GM21381 (cell line): ENCODE measurements around the gene PDE3A.
"Not testable (repeated sequence)": the region's sequence is repeated elsewhere in the genome, so short reads cannot be mapped to it uniquely, and the experiment has no call there.

Source experiments
- ATAC-seq: cut with Tn5 transposase; IDR thresholded peaks from one replicate; pipeline ENCODE4 v1.9.1; 2021; ENCODE audit warnings: mild to moderate bottlenecking, moderate library complexity; ENCODE audit not compliant: unreplicated experiment

The PDE3A gene

DNA sequence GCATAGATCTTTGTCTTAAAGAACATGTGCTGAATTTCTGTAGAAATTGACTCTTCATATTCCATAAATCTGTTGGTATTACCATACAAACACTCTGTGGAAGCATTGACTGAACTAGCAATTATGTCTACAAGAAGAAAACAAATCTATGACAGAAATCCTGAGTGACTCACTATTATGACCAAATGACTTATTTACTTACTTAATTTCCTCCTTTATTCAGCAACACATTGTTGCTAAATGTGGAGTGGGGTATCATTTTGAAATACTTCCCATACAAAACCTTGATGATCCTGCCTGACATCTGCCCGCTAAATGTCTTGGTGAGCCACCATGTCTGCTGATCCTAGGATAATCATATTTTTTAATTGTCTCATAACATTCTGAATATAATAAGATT is 227.7 kb downstream of the PDE3A start:
- no peak for ATAC-seq

DNA sequence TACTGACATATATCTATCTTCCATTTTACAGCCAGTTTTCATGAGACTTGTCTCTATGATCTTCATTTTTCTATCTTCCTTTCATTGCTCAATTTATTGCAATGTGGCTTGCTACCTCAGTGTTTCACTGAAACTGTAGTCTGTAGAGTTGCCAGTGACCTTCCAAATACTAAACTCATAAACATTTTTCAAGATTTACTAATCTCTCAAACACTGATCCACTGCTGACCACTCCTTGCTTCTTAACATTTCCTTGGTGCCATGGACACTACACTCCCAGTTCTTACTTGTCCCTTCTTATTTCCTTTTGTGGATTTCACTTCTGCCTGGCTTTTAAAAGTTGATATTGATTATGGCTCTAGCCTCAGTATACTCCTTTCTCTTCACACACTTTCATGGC is 231.4 kb downstream of the PDE3A start:
- ATAC-seq: no peak

DNA sequence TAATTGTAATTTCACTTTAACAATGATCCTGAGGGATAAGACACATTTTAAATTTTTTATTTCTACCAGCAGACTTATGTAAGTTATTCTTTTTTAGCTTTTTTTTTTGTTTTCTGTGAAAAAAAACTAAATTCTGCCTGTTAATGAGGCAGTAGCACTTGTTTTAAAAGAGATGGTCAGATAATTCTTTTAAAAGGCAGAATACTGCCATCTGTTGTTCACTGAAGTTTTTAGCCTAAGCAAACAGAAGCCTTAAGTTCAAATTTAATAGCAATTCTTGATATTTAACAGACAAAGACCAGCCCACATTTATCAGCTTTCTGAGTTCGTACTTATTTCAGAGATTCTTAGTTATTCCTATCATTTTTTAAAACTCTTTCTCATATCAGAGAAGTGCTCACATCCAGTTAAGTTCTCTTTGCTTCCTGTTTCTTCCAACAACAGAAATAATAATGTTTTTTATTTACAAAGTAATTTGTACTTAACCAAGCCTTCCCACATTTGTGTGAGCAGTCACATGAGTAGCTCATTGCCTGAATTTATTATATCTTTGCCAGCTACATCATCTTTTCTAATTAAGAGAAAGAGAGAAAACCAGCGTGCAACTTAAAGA is 233.4 kb downstream of the PDE3A start:
- ATAC-seq: no peak

DNA sequence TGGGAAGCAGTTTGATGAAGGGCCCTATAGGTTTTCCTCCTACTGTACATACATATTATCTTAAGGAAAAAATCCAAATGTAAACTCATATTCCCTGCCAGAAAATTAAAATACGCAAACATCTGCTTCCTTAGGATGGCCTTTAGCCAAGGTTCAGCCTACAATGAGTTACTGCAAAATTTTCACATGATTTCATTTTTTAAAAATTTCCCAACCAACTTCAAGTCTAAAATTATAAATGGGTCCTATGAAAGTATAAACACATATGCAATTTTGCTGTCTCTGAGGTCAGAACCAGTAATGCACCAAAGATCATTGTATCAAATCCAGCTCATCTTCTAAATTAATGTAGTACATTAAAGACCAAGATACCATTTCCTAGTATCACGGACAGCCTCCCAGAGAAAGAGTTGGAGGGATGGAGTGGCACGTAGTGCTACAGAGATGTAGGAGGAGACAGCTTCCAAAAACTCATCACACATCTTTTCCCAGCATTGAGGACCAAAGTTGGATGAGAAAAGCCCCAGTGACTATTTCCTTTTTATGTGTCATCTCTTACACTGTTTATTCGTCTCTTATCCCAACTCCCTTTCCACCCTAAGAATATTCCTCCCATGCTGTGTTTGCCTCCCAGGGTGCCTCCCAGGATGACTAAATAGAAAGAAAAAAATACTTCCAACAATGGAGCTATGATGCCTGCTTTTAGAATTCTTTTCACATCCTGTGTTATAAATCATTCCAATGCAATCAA is 234.5 kb downstream of the PDE3A start:
- no peak for ATAC-seq

DNA sequence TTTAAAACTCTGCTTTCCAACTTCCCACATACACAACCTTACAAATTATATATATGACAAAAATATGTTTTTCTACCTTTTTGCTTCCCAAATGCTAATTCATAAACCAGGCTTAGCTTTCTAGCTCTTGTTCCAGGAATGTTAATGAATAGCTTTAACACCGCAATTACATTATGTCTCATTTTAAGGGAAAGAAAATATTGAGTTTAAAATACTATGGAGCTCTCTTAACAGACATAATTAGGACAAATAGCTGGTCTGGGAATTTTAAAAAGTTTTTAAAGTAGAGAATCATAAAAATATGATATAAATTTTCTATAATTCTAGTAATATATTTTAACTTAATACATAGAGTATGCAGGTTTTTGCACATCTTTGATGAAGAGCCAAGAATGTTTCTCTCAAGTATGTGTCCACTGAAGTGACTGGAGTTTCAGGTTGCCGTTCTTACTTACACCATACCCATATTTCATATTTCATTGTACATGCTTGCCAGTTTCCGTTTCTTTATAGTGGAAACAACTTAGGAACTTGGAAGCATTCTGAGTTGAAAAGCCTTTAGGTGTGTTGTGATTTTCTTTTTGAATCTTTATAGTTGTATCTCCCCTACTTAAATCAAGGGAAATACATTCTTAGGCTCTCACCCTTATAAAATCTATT is 236.2 kb downstream of the PDE3A start:
- ATAC-seq: no peak

DNA sequence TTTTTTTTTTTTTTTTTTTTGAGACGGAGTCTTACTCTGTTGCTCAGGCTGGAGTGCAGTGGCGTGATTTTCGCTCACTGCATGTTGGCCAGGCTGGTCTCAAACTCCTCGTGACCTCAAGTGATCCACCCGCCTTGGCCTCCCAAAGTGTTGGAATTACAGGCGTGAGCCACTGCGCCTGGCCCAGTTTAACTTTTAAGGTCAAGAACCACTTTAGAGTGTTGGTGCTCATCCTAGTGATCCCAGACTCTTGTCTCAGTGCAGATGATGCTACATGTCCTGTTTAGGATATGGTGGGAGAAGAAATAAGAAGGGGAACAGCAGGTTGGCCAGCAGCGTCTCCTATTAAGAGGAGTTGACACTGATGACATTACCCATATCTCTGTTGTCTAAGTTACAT is 246.7 kb downstream of the PDE3A start:
- not testable (repeated sequence) for ATAC-seq

DNA sequence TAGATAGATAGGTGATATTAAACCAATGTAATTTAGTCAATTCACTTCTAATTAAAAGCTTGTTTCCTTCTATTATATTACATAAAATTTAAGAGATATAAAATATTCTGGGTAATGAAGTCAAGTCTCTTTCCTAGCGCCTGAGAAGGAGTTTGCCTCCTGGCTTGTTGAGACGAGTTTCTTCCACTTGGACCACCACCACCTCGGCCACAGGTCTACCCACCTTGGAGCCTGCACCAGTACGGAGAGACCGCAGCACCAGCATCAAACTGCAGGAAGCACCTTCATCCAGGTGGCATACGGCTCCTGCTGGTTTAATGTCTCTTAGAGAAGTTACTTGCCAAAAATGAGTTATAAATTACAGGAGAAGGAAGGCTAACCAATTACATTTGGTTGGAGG is 247.8 kb downstream of the PDE3A start:
- no peak for ATAC-seq

DNA sequence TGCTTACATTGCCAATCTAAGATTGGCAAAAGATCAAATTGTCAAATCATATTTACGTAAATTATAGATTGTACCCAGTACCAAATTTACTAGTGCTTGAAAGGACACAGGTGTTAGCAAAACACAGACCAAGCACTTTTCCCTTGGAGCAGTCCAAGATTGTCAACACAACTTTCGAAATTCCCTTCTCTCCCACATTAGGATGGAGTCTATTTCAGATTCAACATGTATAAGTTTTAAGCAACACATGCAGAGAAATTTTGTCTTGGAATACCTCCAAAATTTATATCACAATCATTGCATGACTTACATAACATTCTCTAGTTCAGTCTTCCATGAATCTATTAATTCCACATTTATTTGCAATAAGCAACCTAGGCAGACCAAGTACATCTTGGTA is 251.9 kb downstream of the PDE3A start:
- ATAC-seq: no peak

DNA sequence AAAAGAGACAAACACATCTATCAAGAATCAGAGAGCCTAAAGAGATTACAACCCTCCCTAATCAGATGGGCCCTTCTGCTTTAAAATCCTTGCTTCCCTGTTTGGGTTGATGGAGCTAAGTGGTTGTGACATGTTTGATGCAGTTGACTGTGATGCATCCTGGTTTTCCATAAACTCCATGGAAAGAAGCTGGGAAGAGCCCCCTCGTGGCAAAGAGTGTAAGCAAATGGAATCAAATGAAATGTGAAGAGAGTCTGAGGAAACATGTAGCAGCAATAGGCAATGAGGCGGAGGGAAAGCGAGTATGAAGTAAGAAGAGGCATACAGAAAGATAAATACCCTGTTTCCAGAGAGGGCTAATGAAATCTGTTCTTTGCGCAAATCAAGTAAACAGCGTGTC is 256.4 kb downstream of the PDE3A start:
- ATAC-seq: no peak

DNA sequence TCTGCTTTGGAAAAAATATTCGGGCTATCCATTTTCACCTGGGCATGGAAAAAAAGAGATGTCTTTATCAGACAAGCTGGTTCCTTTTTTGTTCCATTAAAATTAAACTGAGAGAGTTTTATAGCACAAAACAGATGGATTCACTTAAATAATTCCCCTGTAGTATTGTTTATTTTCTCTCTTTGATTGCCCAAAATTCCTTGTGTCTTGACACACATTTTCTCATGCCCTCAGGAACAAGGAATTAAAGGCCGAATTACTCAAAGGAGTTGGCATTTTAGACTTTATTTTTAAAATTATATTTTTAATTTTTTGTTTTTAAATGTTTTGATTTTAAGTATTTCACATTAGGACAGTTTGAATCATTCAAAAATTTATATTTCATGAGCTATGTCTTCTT is 257.2 kb downstream of the PDE3A start:
- no peak for ATAC-seq

DNA sequence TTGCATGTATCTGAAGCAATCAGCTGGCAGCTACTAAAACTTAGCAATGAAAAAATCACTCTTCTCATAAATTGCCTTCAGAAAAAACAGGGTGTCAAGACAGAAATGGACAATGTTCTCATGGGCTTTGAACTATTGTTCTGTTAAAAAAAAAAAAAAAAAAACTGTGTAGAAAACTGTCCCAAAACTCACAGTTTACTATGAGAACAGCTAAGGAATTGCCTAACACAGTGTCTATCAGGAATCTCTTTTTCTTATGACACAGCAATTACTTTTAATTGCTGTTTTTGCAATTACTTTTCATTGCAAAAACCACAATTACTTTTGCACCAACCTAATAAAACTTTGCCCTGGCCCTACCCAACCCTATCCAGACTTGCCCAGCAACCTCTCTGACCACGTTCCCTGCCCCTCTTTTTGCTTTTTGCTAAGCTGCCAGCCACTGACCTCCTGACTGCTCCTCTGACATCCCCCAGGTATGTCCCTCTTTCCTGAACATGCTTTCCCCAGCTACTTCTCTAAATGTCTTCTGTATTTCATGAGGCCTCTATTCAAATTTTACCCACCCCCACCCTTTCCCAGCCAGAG is 258.8 kb downstream of the PDE3A start:
- ATAC-seq: no peak

DNA sequence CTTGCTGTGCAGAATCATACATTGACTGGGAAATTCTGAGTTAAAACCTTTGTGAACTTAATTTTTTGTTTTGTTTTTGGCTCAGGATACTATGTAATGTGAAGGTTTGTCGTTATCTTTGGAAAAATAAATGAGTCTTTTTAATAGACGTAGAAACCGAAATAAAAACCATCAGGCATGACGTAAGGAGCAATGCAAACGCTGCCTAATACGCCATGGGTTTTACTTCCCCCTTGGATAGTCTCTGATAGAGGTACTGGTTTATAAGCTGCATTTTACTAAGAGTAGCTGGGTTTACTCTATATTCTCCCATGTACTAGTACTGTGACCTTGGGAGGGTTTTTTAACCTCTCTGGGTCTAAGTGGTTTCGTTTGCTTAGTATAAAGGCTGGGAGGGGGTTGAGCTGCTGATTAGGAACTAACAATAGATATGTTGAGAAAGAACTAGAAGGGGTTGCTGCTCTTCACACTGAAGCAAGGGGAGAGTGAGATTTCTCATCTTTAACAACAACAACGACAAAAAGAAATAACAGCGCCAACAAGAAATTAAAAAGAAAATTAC is 260.0 kb downstream of the PDE3A start:
- no peak for ATAC-seq

DNA sequence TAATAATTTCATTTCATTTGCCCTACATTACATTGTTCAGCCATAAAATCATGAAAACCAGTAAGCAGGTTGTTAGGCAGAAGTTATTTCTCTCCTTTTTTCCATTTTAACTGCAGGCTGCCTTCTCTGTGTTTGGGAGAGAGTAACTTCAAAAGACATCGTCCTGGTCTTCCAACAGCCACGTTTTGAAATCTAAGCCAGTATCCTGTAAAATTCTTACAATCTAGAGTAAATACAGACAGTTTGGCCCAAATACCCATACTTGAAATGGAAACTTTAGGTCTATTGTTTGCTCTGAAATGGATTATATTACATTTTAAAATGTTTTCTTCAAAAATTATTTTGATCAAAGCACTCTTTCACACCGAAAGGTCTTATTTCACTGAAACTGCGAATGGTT is 260.7 kb downstream of the PDE3A start:
- no peak for ATAC-seq

DNA sequence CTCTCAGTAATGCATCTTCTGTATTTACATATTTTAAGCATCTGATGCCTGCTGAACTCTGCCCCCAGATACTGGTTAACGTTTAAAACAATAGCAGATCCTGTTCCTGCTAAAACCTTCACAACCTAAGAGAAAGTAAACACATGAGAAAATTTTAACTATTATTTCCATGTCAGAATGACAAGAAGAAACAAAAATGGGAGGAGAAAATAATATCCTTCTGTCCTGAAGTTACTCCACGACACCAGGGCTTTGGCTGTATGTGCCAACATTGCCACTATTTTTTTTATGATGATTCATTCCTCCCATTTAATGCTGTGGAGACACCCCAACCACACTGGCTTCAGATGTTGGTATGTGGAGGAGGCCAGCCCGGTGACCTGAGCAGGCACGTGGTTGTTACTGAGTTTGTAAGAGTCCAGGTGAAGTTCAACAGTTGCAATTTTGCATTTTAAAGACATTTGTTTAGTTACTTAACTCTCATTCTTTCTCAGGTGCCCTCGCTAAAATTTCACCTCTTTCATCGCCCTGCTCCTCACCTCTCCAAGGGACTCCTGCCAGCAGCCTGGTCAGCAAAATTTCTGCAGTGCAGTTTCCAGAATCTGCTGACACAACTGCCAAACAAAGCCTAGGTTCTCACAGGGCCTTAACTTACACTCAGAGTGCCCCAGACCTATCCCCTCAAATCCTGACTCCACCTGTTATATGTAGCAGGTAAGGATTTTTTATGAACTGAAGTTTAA is 261.2 kb downstream of the PDE3A start:
- ATAC-seq: no peak

DNA sequence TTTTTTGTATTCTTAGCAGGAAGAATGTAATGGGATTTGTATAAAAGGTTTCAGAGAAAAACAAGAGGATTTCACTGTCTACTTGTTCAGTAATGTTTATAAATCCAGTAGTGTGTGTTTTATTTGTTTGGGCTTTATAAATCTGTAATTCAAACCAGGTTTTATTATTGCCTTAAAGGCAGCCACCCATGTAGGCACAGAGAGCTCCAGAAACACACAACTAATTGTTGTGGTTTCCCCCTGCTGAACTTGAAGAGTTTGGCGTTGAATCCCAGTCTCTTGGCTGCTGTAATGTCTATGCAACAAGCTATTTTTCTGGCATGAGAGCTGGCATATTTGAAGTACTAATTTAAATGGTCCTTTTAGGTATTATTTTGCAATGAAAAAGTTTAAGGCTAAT is 263.4 kb downstream of the PDE3A start:
- no peak for ATAC-seq

DNA sequence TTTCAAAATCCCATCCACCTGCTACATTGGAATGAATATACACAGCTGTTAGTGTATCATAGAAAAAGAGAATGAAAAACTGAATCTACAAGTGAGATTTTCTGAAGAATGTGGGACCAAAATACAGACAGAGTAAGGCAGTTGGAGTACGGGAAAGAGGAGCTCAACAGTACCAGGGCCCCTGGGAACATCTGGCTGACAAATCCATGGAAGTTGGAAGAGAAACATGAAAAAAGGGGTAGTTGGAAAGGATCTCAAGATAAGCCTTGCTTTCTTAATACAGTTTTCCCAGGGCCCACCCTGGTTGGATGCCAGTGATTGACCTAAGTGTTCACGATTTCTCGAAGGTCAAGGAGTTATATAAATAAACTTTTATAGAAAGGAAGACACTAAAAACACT is 272.8 kb downstream of the PDE3A start:
- ATAC-seq: no peak

DNA sequence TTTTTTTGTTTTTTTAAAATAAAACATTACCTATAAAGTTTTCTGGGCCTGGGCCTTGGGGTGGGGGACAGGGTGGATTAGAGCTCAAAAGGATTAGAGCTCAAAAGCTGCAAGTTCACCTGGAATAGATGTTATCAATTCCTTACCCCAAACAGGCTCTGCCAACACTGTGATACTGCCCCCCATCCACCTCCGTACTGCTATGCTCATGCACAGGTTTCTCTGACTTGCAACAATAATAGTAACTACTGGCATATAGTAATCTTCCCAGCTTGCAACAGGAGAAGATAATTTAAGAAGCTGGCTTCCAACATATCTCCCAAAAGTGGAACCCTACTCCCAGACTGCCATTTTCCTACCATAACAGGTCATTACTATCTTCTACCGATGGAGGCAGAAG is 275.5 kb downstream of the PDE3A start:
- ATAC-seq: no peak

DNA sequence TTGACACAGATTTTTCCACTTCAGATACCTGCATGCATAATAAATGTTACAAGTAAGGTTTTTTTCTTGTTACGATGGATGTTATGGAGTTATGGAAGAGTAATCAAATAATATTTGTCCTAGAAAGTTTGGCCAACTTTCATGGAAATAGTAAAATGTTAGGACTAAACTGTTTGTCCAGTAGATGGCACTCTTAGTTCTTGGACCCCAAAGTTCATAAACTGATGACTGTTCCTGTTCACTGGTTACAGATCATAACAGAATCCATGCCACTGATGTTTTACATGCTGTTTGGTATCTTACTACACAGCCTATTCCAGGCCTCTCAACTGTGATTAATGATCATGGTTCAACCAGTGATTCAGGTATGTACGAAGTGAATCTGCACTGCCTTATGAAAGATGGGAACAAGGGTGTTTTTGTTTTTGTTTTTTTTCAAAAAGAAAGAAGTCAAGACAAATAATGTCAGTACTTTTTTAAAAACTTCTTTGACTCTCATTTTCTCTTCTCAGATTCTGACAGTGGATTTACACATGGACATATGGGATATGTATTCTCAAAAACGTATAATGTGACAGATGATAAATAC is 278.0 kb downstream of the PDE3A start:
- ATAC-seq: no peak

DNA sequence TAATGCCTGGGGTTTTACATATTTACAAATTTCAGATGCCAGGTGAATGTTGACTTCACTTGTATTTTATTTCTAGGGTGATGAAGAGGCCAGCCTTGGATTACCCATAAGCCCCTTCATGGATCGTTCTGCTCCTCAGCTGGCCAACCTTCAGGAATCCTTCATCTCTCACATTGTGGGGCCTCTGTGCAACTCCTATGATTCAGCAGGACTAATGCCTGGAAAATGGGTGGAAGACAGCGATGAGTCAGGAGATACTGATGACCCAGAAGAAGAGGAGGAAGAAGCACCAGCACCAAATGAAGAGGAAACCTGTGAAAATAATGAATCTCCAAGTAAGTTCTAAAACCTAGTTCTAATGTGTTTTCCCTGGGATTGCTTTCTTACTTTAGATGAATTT is 285.5 kb downstream of the PDE3A start:
- ATAC-seq: no peak

DNA sequence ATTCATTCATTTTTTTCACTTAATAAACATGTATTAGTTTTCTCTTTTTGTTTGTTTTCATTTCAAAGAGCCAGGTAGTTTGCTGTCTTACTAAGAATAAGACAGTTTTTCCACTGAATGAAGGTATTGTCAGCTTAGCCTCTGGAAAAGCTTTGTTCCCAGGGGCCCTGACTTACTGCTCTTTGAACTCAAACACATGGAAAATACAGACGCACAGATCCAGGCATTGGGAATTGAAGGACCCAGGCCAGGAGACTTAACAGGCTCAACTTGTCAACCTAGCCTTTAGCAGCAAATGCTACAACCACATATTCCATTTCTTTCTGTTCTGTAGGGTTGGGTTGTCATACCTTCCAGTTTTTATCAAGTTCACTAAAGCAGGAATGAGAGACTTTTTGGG is 288.3 kb downstream of the PDE3A start:
- ATAC-seq: no peak

DNA sequence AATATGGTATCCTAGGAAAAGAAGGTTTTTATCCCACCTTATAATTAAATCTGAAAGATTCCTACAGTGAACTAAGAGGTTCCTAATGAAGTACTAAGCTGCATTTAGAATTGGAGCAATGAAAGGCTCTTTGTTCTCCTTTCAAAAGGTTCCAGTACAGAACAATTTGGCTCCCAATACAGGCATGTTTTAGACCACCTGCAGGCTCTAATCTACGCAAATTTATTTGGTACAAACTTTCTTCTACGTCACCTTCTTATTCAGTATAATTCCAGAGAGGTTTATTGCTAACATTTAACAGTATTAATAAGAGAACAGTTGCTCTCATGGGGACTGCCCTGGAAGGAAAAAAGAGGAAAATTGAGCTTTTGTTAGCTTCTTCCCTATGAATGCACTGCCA is 289.2 kb downstream of the PDE3A start:
- no peak for ATAC-seq
